Measurements from ENCODE around the gene PTGR3.

Gene PTGR3

GRCh38 chr18:75168619-75169018, 40.3 kb downstream of the PTGR3 start:
- FAIRE-seq: no peak

GRCh38 chr18:75167759-75168618, 41.0 kb downstream of the PTGR3 start:
- no peak for FAIRE-seq

- no peak for FAIRE-seq
Observed at GRCh38 chr18:75167137-75167536, 41.8 kb downstream of the PTGR3 start.

- no peak for FAIRE-seq
Observed at GRCh38 chr18:75165926-75166325, 43.0 kb downstream of the PTGR3 start.

- no peak for FAIRE-seq
Observed at GRCh38 chr18:75164479-75164878, 44.5 kb downstream of the PTGR3 start.

- FAIRE-seq: no peak
Observed at GRCh38 chr18:75163736-75164135, 45.2 kb downstream of the PTGR3 start.

- no peak for FAIRE-seq
Observed at GRCh38 chr18:75162978-75163377, 46.0 kb downstream of the PTGR3 start.

GRCh38 chr18:75162467-75162866, 46.5 kb downstream of the PTGR3 start:
- FAIRE-seq: no peak

GRCh38 chr18:75161256-75162028, 47.5 kb downstream of the PTGR3 start:
- no peak for FAIRE-seq

GRCh38 chr18:75160364-75160763, 48.6 kb downstream of the PTGR3 start:
- no peak for FAIRE-seq

- no peak for FAIRE-seq
Observed at GRCh38 chr18:75159646-75160356, 49.1 kb downstream of the PTGR3 start.

- FAIRE-seq: no peak
Observed at GRCh38 chr18:75159238-75159518, 49.8 kb downstream of the PTGR3 start.

Data from colon (tissue), 2 donors.